HPDE6-E6E7 (cell line): ENCODE measurements around the gene RBM44.

Experiments
- DNase-seq: peaks from one replicate; pipeline ENCODE4 v3.0.0; 2011; ENCODE audit warnings: missing footprints; ENCODE audit errors: extremely low spot score

RBM44 gene

GRCh38 chr2:237870126-237870525 lies 71.5 kb downstream of the RBM44 start:
- DNase-seq, result no peak

- no peak for DNase-seq
These were observed 72.4 kb downstream of the RBM44 start for GRCh38 chr2:237870754-237871651.

GRCh38 chr2:237872178-237872887 lies 73.8 kb downstream of the RBM44 start:
- no peak for DNase-seq

GRCh38 chr2:237873421-237873831 lies 74.8 kb downstream of the RBM44 start:
- DNase-seq, result peak; percentile 91

- DNase-seq, result no peak
These were observed 75.4 kb downstream of the RBM44 start for GRCh38 chr2:237873897-237874551.

- DNase-seq, result peak; percentile 89
These were observed 76.1 kb downstream of the RBM44 start for GRCh38 chr2:237874585-237875161.

- no peak for DNase-seq
These were observed 76.9 kb downstream of the RBM44 start for GRCh38 chr2:237875256-237876060.

GRCh38 chr2:237876061-237876526 lies 77.5 kb downstream of the RBM44 start:
- no peak for DNase-seq

GRCh38 chr2:237876532-237876931 lies 78.0 kb downstream of the RBM44 start:
- DNase-seq, result no peak

- DNase-seq, result no peak
These were observed 78.4 kb downstream of the RBM44 start for GRCh38 chr2:237876951-237877491.

- DNase-seq, result no peak
These were observed 79.2 kb downstream of the RBM44 start for GRCh38 chr2:237877576-237878307.

- no peak for DNase-seq
These were observed 79.9 kb downstream of the RBM44 start for GRCh38 chr2:237878321-237879057.

- no peak for DNase-seq
These were observed 80.5 kb downstream of the RBM44 start for GRCh38 chr2:237879058-237879430.

- no peak for DNase-seq
These were observed 81.5 kb downstream of the RBM44 start for GRCh38 chr2:237879991-237880560.

GRCh38 chr2:237882510-237883481 lies 84.2 kb downstream of the RBM44 start:
- DNase-seq, result no peak

- DNase-seq, result no peak
These were observed 85.4 kb downstream of the RBM44 start for GRCh38 chr2:237883951-237884446.

- no peak for DNase-seq
These were observed 86.1 kb downstream of the RBM44 start for GRCh38 chr2:237884681-237885080.
